Measurements from ENCODE around the gene FNBP1L. TPM values are rescaled to one million over a fixed set of nuclear protein-coding genes. Genes with fewer than 3 reads are reported as not detected.

Gene FNBP1L
- total and polyA plus RNA-seq, 2 of the 8 experiments (the other 6 are each of a cell fraction or from before 2014, with no cell fraction given): 48.9 to 95.9 TPM

DNA sequence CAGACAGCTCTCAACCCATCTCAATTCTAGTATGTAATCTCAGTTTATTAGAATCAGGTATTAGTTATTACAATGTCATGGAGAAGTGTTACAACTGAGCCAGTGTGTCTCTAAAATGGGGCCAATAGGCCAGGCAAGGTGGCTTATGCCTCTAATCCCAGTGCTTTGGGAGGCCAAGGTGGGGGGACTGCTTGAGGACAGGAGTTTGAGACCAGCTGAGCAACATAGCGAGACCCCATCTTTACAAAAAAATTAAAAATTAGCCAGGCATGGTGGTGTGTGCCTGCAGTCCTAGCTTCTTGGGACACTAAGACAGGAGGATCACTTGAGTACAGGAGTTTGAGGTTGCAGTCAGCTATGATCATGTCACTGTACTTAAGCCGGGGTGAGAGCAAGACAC, 128.8 kb downstream of the FNBP1L start:
- Histone ChIP-seq H2AFZ (ENCODE audit: low read length) (no peak overlapping the region), H3K36me3 (ENCODE audit: control insufficient read depth in 2 of 4, insufficient read depth in 4 of 4, low read length in 3 of 4) (peaks cover 0 to 3% (median under 1%) of the 10 kb centered on the region in 4 experiments; a peak in 2 of 8 replicates), H3K9ac (replicated peaks in 1 of 4; ENCODE audit: extremely low read depth in 1 of 4, low read depth in 3 of 4, low read length in 3 of 4) (no peak overlapping the region), H3K79me1 (ENCODE audit: low read depth, low read length) (no peaks in the 10 kb centered on the region; the same call in 1 of the 2 replicates), H3K56ac (replicated peaks; ENCODE audit: insufficient read length, low read depth, low read length) (no peak overlapping the region), H3K79me2 (ENCODE audit: control insufficient read depth in 1 of 2, insufficient read depth in 2 of 2, low read length in 2 of 2) (no peaks in the 10 kb centered on the region), H3K4me3 (ENCODE audit: extremely low read depth in 1 of 4, insufficient read depth in 2 of 4, low read depth in 3 of 4, low read length in 4 of 4) (no peak overlapping the region), H3K27ac (ENCODE audit: low read depth, low read length) (no peak overlapping the region), H3K4ac (replicated peaks; ENCODE audit: insufficient read length, low read depth, low read length) (no peak overlapping the region), H3K23me2 (ENCODE audit: low read depth, low read length) (no peaks in the 10 kb centered on the region), H4K8ac (ENCODE audit: extremely low read depth, insufficient read depth, low read length) (no peak overlapping the region), H3K23ac (ENCODE audit: insufficient read length) (no peak overlapping the region), H3K4me2 (ENCODE audit: insufficient read depth in 1 of 2, low read depth in 2 of 2, low read length in 2 of 2) (no peak overlapping the region), H3K18ac (ENCODE audit: extremely low read depth, low read length) (no peak overlapping the region), H3K4me1 (replicated peaks in 1 of 4; ENCODE audit: control insufficient read depth in 3 of 4, insufficient read depth in 4 of 4, low read length in 3 of 4) (no peaks in the 10 kb centered on the region), H4K5ac (ENCODE audit: insufficient read length, low read depth, low read length) (no peak overlapping the region), H2BK15ac (ENCODE audit: low read length) (no peak overlapping the region), H3K14ac (ENCODE audit: insufficient read length) (no peak overlapping the region), H3K9me3 (ENCODE audit: insufficient read depth in 2 of 2, low read depth in 1 of 2, low read length in 1 of 2) (no peaks in the 10 kb centered on the region), H2BK12ac (ENCODE audit: low read depth, low read length) (no peak overlapping the region), H2BK5ac (ENCODE audit: low read depth, low read length) (no peak overlapping the region), H2BK120ac (replicated peaks; ENCODE audit: low read depth, low read length) (no peak overlapping the region), H2AK5ac (ENCODE audit: low read depth, low read length) (no peak overlapping the region), H4K20me1 (replicated peaks in 1 of 2; ENCODE audit: control insufficient read depth in 1 of 2, insufficient read depth in 2 of 2, low read length in 2 of 2) (no peaks in the 10 kb centered on the region), H4K91ac (replicated peaks; ENCODE audit: insufficient read length, low read length) (no peak overlapping the region), H3K27me3 (replicated peaks in 1 of 4; ENCODE audit: control insufficient read depth in 3 of 4, extremely low read depth in 1 of 4, insufficient read depth in 3 of 4, low read length in 3 of 4) (no peaks in the 10 kb centered on the region; a peak in 1 of 7 replicates), H2BK20ac (ENCODE audit: low read length) (no peak overlapping the region)
- FAIRE-seq (no peak), DNase-seq (ENCODE audit: low read depth in 1 of 2, low spot score in 2 of 2) (peak in 1 of 2 experiments; percentile 33)
- ChIA-PET POLR2A (ENCODE audit: partially characterized antibody) (interaction anchor here (0.8 to 2.4 kb wide), 5 partner anchors 9 to 303 kb away, joined by 3 to 8 read pairs (median 5); partner anchors contain the start of gene DNTTIP2), CTCF (ENCODE audit: partially characterized antibody) (interaction anchor here (0.8 to 1.4 kb wide), 7 partner anchors 8 to 403 kb away, joined by 3 to 6 read pairs (median 3); no protein-coding TSS in a partner anchor)
- WGBS, 2 experiments (ENCODE audit: extremely low coverage in 1 of 2, insufficient coverage in 1 of 2, insufficient read length in 1 of 2, insufficient replicate concordance in 2 of 2, low coverage in 1 of 2, low lambda C conversion rate in 2 of 2, missing lambda C conversion rate in 1 of 2): 91% methylated on average over 2 of the region's 2 CpGs; no CpG with 5 or more reads in 1 of the 2 experiments
- TF ChIP-seq SP1 (IDR thresholded peaks at IDR 0.05; ENCODE audit: low read depth, low read length) (no peak), POLR2A (IDR thresholded peaks at IDR 0.05; ENCODE audit: control extremely low read depth in 1 of 2, low read depth in 2 of 2, low read length in 2 of 2) (0 out of 3 replicates have a peak, but pooled peaks of 1 of the 2 experiments have one; percentile 13)

Measured in H1 (cell line).